Measurements from ENCODE around the gene PIGA.

DNA sequence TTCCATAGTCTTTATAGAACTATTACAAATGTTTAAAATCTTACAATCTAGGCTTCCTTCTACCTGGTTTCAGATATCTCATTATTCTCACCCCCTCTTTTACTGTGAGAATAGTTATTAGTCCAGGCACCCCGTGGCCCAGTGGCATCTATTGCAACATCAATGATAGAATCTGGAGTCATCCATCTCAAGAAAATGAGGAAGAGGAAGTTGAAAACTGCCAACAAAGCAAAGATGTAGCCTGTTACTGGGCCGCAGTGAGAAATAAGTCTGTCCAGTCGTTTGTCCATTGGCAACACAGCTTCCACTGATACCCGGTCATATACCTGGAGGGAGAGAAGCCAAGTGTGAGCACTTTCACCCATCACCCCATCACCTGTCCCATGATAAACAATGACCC, 13.9 kb downstream of the PIGA start:
- TF ChIP-seq, protein P1, sequence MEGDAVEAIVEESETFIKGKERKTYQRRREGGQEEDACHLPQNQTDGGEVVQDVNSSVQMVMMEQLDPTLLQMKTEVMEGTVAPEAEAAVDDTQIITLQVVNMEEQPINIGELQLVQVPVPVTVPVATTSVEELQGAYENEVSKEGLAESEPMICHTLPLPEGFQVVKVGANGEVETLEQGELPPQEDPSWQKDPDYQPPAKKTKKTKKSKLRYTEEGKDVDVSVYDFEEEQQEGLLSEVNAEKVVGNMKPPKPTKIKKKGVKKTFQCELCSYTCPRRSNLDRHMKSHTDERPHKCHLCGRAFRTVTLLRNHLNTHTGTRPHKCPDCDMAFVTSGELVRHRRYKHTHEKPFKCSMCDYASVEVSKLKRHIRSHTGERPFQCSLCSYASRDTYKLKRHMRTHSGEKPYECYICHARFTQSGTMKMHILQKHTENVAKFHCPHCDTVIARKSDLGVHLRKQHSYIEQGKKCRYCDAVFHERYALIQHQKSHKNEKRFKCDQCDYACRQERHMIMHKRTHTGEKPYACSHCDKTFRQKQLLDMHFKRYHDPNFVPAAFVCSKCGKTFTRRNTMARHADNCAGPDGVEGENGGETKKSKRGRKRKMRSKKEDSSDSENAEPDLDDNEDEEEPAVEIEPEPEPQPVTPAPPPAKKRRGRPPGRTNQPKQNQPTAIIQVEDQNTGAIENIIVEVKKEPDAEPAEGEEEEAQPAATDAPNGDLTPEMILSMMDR (IDR thresholded peaks at IDR 0.05 in 2 of 3, conservative IDR thresholded peaks at IDR 0.05 in 1 of 3; ENCODE audit: control insufficient read depth in 2 of 3, extremely low read depth in 1 of 3, insufficient read depth in 1 of 3, low read depth in 3 of 3, low read length in 3 of 3) = no peak
- TF ChIP-seq NFYB (IDR thresholded peaks at IDR 0.05; ENCODE audit: insufficient read depth, low read depth, low read length) (no peak), ZNF592 (IDR thresholded peaks at IDR 0.05) (no peak), RAD51 (IDR thresholded peaks at IDR 0.05) (no peak)

Data from GM12878 (cell line).